Measurements from ENCODE around the gene RPL36A.
A peak's percentile ranks its signal among the peaks of the same experiment; 100 is the strongest.

Gene RPL36A

GRCh38 chrX:101390664-101391525, at the start of gene RPL36A:
TSS of gene RPL36A (plus strand) at chrX:101391011. CDS start at chrX:101391044, 33 bp downstream.
- DNase-seq: peak; percentile 70 to 71

GRCh38 chrX:101347859-101348451, 42.9 kb upstream of the RPL36A start:
- peak in 1 of 2 donors; percentile 0 for DNase-seq

GRCh38 chrX:101348452-101349192, 42.2 kb upstream of the RPL36A start, which contains the start of gene TIMM8A:
TSS of gene TIMM8A (minus strand) at chrX:101348742. CDS start at chrX:101348664, 78 bp downstream.
- peak; percentile 63 for DNase-seq

GRCh38 chrX:101349193-101349562, 41.6 kb upstream of the RPL36A start:
- no peak for DNase-seq

GRCh38 chrX:101357166-101357795, 33.5 kb upstream of the RPL36A start:
- DNase-seq: no peak

- no peak for DNase-seq
Observed at GRCh38 chrX:101359966-101360365, 30.8 kb upstream of the RPL36A start.

- no peak for DNase-seq
Observed at GRCh38 chrX:101360390-101360789, 30.4 kb upstream of the RPL36A start.

- DNase-seq: no peak
Observed at GRCh38 chrX:101362116-101362515, 28.7 kb upstream of the RPL36A start.

GRCh38 chrX:101362757-101363156, 28.1 kb upstream of the RPL36A start:
- no peak for DNase-seq

- no peak for DNase-seq
Observed at GRCh38 chrX:101365301-101365795, 25.5 kb upstream of the RPL36A start.

GRCh38 chrX:101368800-101369199, 22.0 kb upstream of the RPL36A start:
- DNase-seq: no peak

- DNase-seq: no peak
Observed at GRCh38 chrX:101369687-101370086, 21.1 kb upstream of the RPL36A start.

GRCh38 chrX:101370888-101371504, 19.8 kb upstream of the RPL36A start:
- DNase-seq: no peak

- DNase-seq: no peak
Observed at GRCh38 chrX:101377547-101377946, 13.3 kb upstream of the RPL36A start.

- no peak for DNase-seq
Observed at GRCh38 chrX:101383679-101384205, 7.1 kb upstream of the RPL36A start.

- no peak for DNase-seq
Observed at GRCh38 chrX:101385026-101385684, 5.7 kb upstream of the RPL36A start.

GRCh38 chrX:101385795-101386541, 4.8 kb upstream of the RPL36A start, which contains the start of gene BTK:
TSS of gene BTK (minus strand) at chrX:101386191. CDS start at chrX:101375284, 10,907 bp downstream.
- no peak for DNase-seq

- DNase-seq: no peak
Observed at GRCh38 chrX:101386542-101386885, 4.3 kb upstream of the RPL36A start.

GRCh38 chrX:101388604-101389003, 2.2 kb upstream of the RPL36A start:
- DNase-seq: no peak

GRCh38 chrX:101391831-101392230, 1.0 kb downstream of the RPL36A start:
- no peak for DNase-seq

Measured in stimulated activated CD4-positive, alpha-beta T cell treated with anti-CD3 and anti-CD28 coated beads, Interleukin-2, amount 100 ng/mL, for 48 hours (primary cell).